Measurements from ENCODE around the gene ZFP64.

GRCh38 chr20:52129611-52130010 lies 62.0 kb downstream of the ZFP64 start:
- TF ChIP-seq CTCF (conservative IDR thresholded peaks at IDR 0.05 in 1 of 2, IDR thresholded peaks at IDR 0.05 in 1 of 2; ENCODE audit: extremely low read depth in 1 of 2, insufficient read depth in 1 of 2, low read depth in 1 of 2, low read length in 2 of 2) (no peak), EZH2 (IDR thresholded peaks at IDR 0.05; ENCODE audit: borderline replicate concordance, low read length) (no peak)
